ENCODE results near the gene TCF4.

- TF ChIP-seq CTCF (conservative IDR thresholded peaks at IDR 0.05; ENCODE audit: low read length) (no peak), EZH2phosphoT487 (IDR thresholded peaks at IDR 0.05; ENCODE audit: borderline replicate concordance) (no peak)
Measured at GRCh38 chr18:55284614-55285013, 303.4 kb downstream of the TCF4 start.

All from Loucy (cell line).